CD4-positive, alpha-beta T cell (primary cell): ENCODE results near the gene GFRAL. TPM values are rescaled to one million over a fixed set of nuclear protein-coding genes. Genes with fewer than 3 reads are reported as not detected.

Experiments used
- ATAC-seq: fragments of 200-7000 bp; cut with Tn5 transposase; one replicate; pipeline ENCODE4 v1.10.0; 2022; ENCODE audit warnings: mild to moderate bottlenecking; ENCODE audit not compliant: poor library complexity
- CTCF ChIA-PET: fragments of 350-600 bp; sonication (Branson Sonifier 250); formaldehyde crosslinking; loops from one replicate; lab custom pipeline; 2021; ENCODE audit warnings: antibody characterized with exemption, inconsistent platforms; lab: Charles Lee
- POLR2A ChIA-PET: fragments of 350-600 bp; sonication (Branson Sonifier 250); formaldehyde crosslinking; loops from one replicate; lab custom pipeline; 2021; ENCODE audit warnings: antibody characterized with exemption, inconsistent platforms; lab: Charles Lee
- DNase-seq, 14 experiments: peaks; one replicate each; pipeline ENCODE4 v3.0.0-alpha.2; 2013 to 2020; ENCODE audit warnings: mixed read lengths in 2 of 14
- H3K27ac ChIP-seq, 2 donors: one replicate each; pipeline versions ENCODE4 v1.5.1 to v1.7.0; 2013; ENCODE audit warnings: low read length in 2 of 2, low read depth in 1 of 2, mild to moderate bottlenecking in 1 of 2
- H3K27me3 ChIP-seq, 2 experiments: 1 replicate in 1 of 2; 2 replicates in 1 of 2; pipeline versions ENCODE4 v1.6.1 to v1.7.0; 2013; ENCODE audit warnings: low read length in 2 of 2, control low read depth in 1 of 2, mild to moderate bottlenecking in 1 of 2, moderate library complexity in 1 of 2; ENCODE audit not compliant: insufficient read depth in 2 of 2, control insufficient read depth in 1 of 2
- H3K36me3 ChIP-seq: one replicate; pipeline ENCODE4 v1.6.1; 2013; ENCODE audit warnings: low read length, control low read depth; ENCODE audit not compliant: insufficient read depth
- H3K4me1 ChIP-seq: one replicate; pipeline ENCODE4 v1.6.1; 2013; ENCODE audit warnings: low read length, control low read depth; ENCODE audit not compliant: insufficient read depth
- H3K4me3 ChIP-seq: one replicate; pipeline ENCODE4 v1.5.1; 2013; ENCODE audit warnings: mild to moderate bottlenecking, low read length, moderate library complexity
- H3K9me3 ChIP-seq, 2 experiments: 1 replicate in 1 of 2; 2 replicates in 1 of 2; pipeline versions ENCODE4 v1.6.1 to v1.7.0; 2013; ENCODE audit warnings: low read length in 2 of 2, mild to moderate bottlenecking in 2 of 2, control low read depth in 1 of 2, moderate library complexity in 1 of 2; ENCODE audit not compliant: control insufficient read depth in 1 of 2, insufficient read depth in 1 of 2
- H3K27ac Mint-ChIP-seq: one replicate; pipeline ENCODE4 v1.8.0; 2020; ENCODE audit warnings: mixed read lengths
- H3K27me3 Mint-ChIP-seq: one replicate; pipeline ENCODE4 v1.8.0; 2021; ENCODE audit warnings: mixed read lengths
- H3K36me3 Mint-ChIP-seq: one replicate; pipeline ENCODE4 v1.8.0; 2021; ENCODE audit warnings: low read depth, mixed read lengths
- H3K4me1 Mint-ChIP-seq: one replicate; pipeline ENCODE4 v1.8.0; 2021; ENCODE audit warnings: low read depth, mixed read lengths
- H3K4me3 Mint-ChIP-seq: one replicate; pipeline ENCODE4 v1.8.0; 2020; ENCODE audit warnings: mild to moderate bottlenecking, mixed read lengths
- H3K9me3 Mint-ChIP-seq: one replicate; pipeline ENCODE4 v1.8.0; 2020; ENCODE audit warnings: mixed read lengths
- CTCF ChIP-seq: fragments of 200-600 bp; IDR thresholded peaks from one replicate; pipeline ENCODE4 v1.8.0; 2022; ENCODE audit warnings: antibody characterized with exemption, mild to moderate bottlenecking
- intact Hi-C, 2 experiments: fragments of 100-400 bp; cut with DNase I in 1 of 2; cut with micrococcal nuclease in 1 of 2; formaldehyde crosslinking; loops; one replicate each; pipeline versions ENCODE4 v1.15.1 to v1.9.0; 2023 to 2025; cut with DNase I, micrococcal nuclease
- total RNA-seq, 174 experiments: library from RNA in 2 of 174; stranded (reverse) in 2 of 174; gene quantifications; one replicate each; pipeline ENCODE4 v1.2.3 and lab custom pipeline; 2021 to 2026

Gene GFRAL
- total RNA-seq, 2 experiments from 2014 or later: not detected

- Histone ChIP-seq H3K9me3 (peaks cover 0 to 3% of the 10 kb centered on the region in 2 experiments), H3K4me1 (no peaks in the 10 kb centered on the region), H3K27me3 (no peaks in the 10 kb centered on the region), H3K36me3 (no peaks in the 10 kb centered on the region), H3K4me3 (no peak overlapping the region), H3K27ac (no peak overlapping the region)
- ChIA-PET POLR2A (no interaction called here), CTCF (no interaction called here)
- ATAC-seq (no peak), DNase-seq (no peak)
- no peaks in the 10 kb centered on the region for H3K36me3 Mint-ChIP-seq
- H3K27me3 Mint-ChIP-seq: no peaks in the 10 kb centered on the region
- intact Hi-C loops: no loop called here
- no peaks in the 10 kb centered on the region for H3K9me3 Mint-ChIP-seq
- H3K4me1 Mint-ChIP-seq: no peaks in the 10 kb centered on the region
- no peak overlapping the region for H3K27ac Mint-ChIP-seq
- TF ChIP-seq CTCF: no peak
- H3K4me3 Mint-ChIP-seq: no peak overlapping the region
Observed at GRCh38 chr6:55282115-55282514, 45.2 kb upstream of the GFRAL start.

DNA sequence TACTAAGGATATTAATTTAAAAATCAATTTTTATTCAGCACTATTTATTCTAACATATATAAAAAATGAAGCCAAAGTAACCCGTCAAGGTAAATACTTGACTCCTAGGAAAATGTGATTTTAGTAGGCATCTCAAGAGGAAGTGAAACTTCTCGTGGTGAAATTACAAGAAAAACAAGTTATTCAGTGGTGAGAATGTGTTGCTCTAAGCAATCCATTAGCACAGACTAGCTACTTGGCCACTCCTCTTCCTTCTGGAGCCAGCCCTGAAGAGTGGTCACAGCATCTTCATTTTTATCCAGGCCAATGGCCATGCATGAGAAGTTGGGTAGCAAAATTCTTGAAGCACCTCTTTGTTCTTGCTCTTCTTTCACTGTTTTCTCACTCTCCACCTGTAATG, 40.4 kb upstream of the GFRAL start:
- H3K4me1 ChIP-seq: no peaks in the 10 kb centered on the region
- ChIA-PET POLR2A (no interaction called here), CTCF (no interaction called here)
- Mint-ChIP-seq H3K27ac (no peak overlapping the region), H3K27me3 (no peaks in the 10 kb centered on the region), H3K4me1 (no peaks in the 10 kb centered on the region), H3K4me3 (no peak overlapping the region), H3K9me3 (peaks cover 6% of the 10 kb centered on the region), H3K36me3 (no peaks in the 10 kb centered on the region)
- no peak overlapping the region for H3K4me3 ChIP-seq
- H3K27ac ChIP-seq: no peak overlapping the region
- DNase-seq (no peak), ATAC-seq (no peak)
- no peak for TF ChIP-seq CTCF
- intact Hi-C loops: loop anchor here in 1 of 2 experiments (2.0 kb wide), 1 partner anchor 36 kb away; no protein-coding TSS in a partner anchor
- no peaks in the 10 kb centered on the region for H3K36me3 ChIP-seq
- H3K27me3 ChIP-seq: no peaks in the 10 kb centered on the region
- H3K9me3 ChIP-seq: peaks cover 0 to 4% of the 10 kb centered on the region in 2 experiments

DNA sequence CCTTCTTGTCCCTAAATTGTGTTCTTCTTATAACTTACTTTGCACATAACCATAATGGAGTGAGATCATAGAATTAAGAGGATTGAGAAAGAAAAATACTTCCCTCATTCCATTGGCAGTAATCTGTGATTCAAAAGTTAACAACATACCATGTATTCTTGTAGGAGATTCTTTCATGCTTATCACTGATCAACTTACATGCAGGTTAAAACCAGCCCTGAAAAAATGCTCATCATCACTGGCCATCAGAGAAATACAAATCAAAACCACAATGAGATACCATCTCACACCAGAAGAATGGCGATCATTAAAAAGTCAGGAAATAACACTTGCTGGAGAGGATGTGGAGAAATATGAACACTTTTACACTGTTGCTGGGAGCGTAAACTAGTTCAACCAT, 36.5 kb upstream of the GFRAL start:
- Histone ChIP-seq H3K4me3 (no peak overlapping the region), H3K27ac (no peak overlapping the region), H3K4me1 (no peaks in the 10 kb centered on the region), H3K27me3 (no peaks in the 10 kb centered on the region), H3K36me3 (no peaks in the 10 kb centered on the region), H3K9me3 (peaks cover 0 to 12% of the 10 kb centered on the region in 2 experiments)
- Mint-ChIP-seq H3K4me3 (no peak overlapping the region), H3K27me3 (no peaks in the 10 kb centered on the region), H3K27ac (no peak overlapping the region), H3K9me3 (peaks cover 9% of the 10 kb centered on the region), H3K4me1 (no peaks in the 10 kb centered on the region), H3K36me3 (no peaks in the 10 kb centered on the region)
- intact Hi-C loops: no loop called here
- ATAC-seq (no peak), DNase-seq (no peak)
- POLR2A ChIA-PET: no interaction called here
- TF ChIP-seq CTCF: no peak
- CTCF ChIA-PET: no interaction called here
